ENCODE measurements around the gene STAB1. TPM values are rescaled to one million over a fixed set of nuclear protein-coding genes. Genes with fewer than 3 reads are reported as not detected.

The STAB1 gene
- total RNA-seq, 1 donor from 2014 or later = 0.71 TPM

- DNase-seq = no peak
- ATAC-seq (ENCODE audit: low read depth) = no peak
- ChIA-PET CTCF (no interaction called here), POLR2A (no interaction called here)
- TF ChIP-seq CTCF (IDR thresholded peaks at IDR 0.05) = no peak
- no peak overlapping the region for H3K27ac Mint-ChIP-seq
- no peaks in the 10 kb centered on the region for H3K36me3 Mint-ChIP-seq (ENCODE audit: low read depth)
- intact Hi-C loops (cut with micrococcal nuclease) = no loop called here
- peaks cover 11% of the 10 kb centered on the region for H3K4me1 Mint-ChIP-seq
- no peak overlapping the region for H3K4me3 Mint-ChIP-seq
- no peaks in the 10 kb centered on the region for H3K9me3 Mint-ChIP-seq
- no peaks in the 10 kb centered on the region for H3K27me3 Mint-ChIP-seq
Measured at GRCh38 chr3:52503788-52504424, 8.8 kb downstream of the STAB1 start.

- Mint-ChIP-seq H3K36me3 (ENCODE audit: low read depth) (no peaks in the 10 kb centered on the region), H3K9me3 (no peaks in the 10 kb centered on the region), H3K27ac (no peak overlapping the region), H3K4me3 (no peak overlapping the region), H3K4me1 (peaks cover 5% of the 10 kb centered on the region), H3K27me3 (no peaks in the 10 kb centered on the region)
- POLR2A ChIA-PET = no interaction called here
- CTCF ChIA-PET = no interaction called here
- no peak for ATAC-seq (ENCODE audit: low read depth)
- no peak for DNase-seq
- no peak for TF ChIP-seq CTCF (IDR thresholded peaks at IDR 0.05)
- intact Hi-C loops (cut with micrococcal nuclease) = no loop called here
Measured at GRCh38 chr3:52504977-52505376, 9.8 kb downstream of the STAB1 start.

- DNase-seq (no peak), ATAC-seq (ENCODE audit: low read depth) (no peak)
- intact Hi-C loops (cut with micrococcal nuclease) = no loop called here
- Mint-ChIP-seq H3K9me3 (no peaks in the 10 kb centered on the region), H3K4me3 (no peak overlapping the region), H3K36me3 (ENCODE audit: low read depth) (no peaks in the 10 kb centered on the region), H3K27me3 (no peaks in the 10 kb centered on the region), H3K27ac (no peak overlapping the region), H3K4me1 (no peaks in the 10 kb centered on the region)
- no peak for TF ChIP-seq CTCF (IDR thresholded peaks at IDR 0.05)
- CTCF ChIA-PET = no interaction called here
- POLR2A ChIA-PET = no interaction called here
Measured at GRCh38 chr3:52506266-52506966, 11.3 kb downstream of the STAB1 start.

GRCh38 chr3:52507359-52507758 lies 12.2 kb downstream of the STAB1 start:
- CTCF ChIA-PET = no interaction called here

More at GRCh38 chr3:52507359-52507758, 12.2 kb downstream of the STAB1 start:
- no peaks in the 10 kb centered on the region for H3K36me3 Mint-ChIP-seq (ENCODE audit: low read depth)
- no peak for DNase-seq
- H3K4me1 Mint-ChIP-seq = no peaks in the 10 kb centered on the region
- POLR2A ChIA-PET = no interaction called here
- no peak for ATAC-seq (ENCODE audit: low read depth)
- no peak overlapping the region for H3K27ac Mint-ChIP-seq
- H3K27me3 Mint-ChIP-seq = no peaks in the 10 kb centered on the region
- intact Hi-C loops (cut with micrococcal nuclease) = no loop called here
- no peak for TF ChIP-seq CTCF (IDR thresholded peaks at IDR 0.05)
- no peaks in the 10 kb centered on the region for H3K9me3 Mint-ChIP-seq
- no peak overlapping the region for H3K4me3 Mint-ChIP-seq

Measured in activated B cell treated with CpG ODN at 0.5 μM for 24 hours (primary cell).